Suprapubic skin (tissue), 3 donors: Measurements from ENCODE around the gene ENDOU.

Experiments used
- POLR2AphosphoS5 ChIP-seq, 3 donors: sonication (generic); formaldehyde crosslinking; IDR thresholded peaks; one replicate each; pipeline ENCODE4 v1.6.1; 2017; ENCODE audit warnings: antibody characterized with exemption in 3 of 3
- TF ChIP-seq, protein P1 (sequence below), 2 donors: fragments of 200-600 bp in 1 of 2; fragments of 450-650 bp in 1 of 2; sonication (generic) in 1 of 2; IDR thresholded peaks; one replicate each; pipeline ENCODE4 v1.5.1; 2016 to 2019; ENCODE audit warnings: antibody characterized with exemption in 2 of 2, mild to moderate bottlenecking in 1 of 2, moderate library complexity in 1 of 2

DNA sequence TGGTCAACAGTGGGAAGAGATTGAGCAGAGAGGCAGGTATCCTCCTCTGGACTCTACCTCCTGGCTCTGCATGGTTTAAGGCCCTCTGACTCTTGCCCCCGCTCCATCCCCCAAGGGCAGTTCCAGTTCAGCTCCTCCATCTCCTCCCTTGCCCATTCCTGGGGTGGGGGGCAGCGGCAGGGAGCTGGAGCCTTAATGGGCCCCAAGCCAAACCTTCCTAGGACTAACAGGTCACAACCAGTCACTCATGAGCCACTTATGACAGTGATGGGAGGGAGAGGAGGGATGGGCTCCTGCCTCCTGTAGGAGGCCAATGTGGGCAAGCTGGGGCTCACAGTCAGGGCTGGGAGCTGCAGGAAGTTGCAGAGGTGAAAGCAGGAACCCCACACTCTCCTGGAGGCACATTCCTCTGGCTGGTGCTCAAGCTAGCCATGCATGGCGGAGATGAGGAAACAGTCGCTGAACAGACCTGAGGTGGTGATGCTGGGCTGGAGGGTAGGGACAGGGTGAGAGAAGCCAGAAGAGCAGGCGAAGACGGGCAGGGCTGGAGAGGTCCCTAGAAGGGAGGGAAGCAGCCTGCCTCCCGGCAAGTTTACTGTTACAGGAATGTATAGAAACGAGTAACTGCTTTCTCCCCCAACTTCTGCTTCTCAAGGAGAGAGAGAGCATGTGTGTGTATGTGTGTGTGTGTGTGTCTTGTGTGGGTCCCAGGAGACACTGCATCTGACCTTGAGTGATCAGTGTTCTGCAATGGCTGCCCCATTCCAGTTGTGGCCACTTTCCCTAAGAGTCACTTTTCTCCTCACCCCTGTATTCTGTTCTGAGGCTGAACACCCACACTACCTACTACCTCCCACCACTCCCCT lies 38.4 kb upstream of the ENDOU start:
- TF ChIP-seq, protein P1, sequence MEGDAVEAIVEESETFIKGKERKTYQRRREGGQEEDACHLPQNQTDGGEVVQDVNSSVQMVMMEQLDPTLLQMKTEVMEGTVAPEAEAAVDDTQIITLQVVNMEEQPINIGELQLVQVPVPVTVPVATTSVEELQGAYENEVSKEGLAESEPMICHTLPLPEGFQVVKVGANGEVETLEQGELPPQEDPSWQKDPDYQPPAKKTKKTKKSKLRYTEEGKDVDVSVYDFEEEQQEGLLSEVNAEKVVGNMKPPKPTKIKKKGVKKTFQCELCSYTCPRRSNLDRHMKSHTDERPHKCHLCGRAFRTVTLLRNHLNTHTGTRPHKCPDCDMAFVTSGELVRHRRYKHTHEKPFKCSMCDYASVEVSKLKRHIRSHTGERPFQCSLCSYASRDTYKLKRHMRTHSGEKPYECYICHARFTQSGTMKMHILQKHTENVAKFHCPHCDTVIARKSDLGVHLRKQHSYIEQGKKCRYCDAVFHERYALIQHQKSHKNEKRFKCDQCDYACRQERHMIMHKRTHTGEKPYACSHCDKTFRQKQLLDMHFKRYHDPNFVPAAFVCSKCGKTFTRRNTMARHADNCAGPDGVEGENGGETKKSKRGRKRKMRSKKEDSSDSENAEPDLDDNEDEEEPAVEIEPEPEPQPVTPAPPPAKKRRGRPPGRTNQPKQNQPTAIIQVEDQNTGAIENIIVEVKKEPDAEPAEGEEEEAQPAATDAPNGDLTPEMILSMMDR (IDR thresholded peaks at IDR 0.05), result no peak
- no peak for TF ChIP-seq POLR2AphosphoS5 (IDR thresholded peaks at IDR 0.05)
